ENCODE results near the gene ALLC. TPM values are rescaled to one million over a fixed set of nuclear protein-coding genes. Genes with fewer than 3 reads are reported as not detected.

Gene ALLC
- total and polyA plus RNA-seq, 9 of the 15 experiments (the other 6 are each of a cell fraction or from before 2014, with no cell fraction given): not detected

GRCh38 chr2:3670376-3670775 is 12.4 kb downstream of the ALLC start (continued):
- no peak for TF ChIP-seq ZBTB33 (CRISPR knock-in tag; IDR thresholded peaks at IDR 0.05)

DNA sequence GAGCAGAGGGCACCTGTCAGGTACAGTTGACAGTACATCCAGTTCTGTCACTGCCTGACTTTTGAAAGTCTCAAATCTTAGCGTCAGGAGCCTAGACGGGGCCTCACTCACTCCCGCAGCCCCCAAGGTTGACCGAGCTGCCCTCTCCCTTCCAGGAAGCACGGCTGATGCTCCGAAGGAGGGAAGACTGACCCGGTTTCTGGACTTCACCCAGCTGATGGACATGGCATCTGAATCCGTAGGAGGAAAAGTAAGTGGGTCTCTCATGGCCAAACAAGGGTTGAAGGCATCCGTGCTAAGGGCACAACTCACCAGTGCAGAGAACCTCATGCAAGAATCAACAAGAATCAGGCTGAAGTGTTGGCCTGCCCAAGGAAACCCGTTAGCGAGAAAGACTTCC is 12.9 kb downstream of the ALLC start:
- no TSS peak for BruUV-seq (replicated peaks)
- Histone ChIP-seq H3K27me3 (ENCODE audit: control insufficient read depth in 2 of 2, insufficient read depth in 2 of 2, low read length in 2 of 2) (peaks cover 38 to 62% of the 10 kb centered on the region in 2 experiments), H3K4me1 (replicated peaks in 1 of 2; ENCODE audit: control insufficient read depth in 2 of 2, insufficient read depth in 2 of 2, low read length in 2 of 2) (peaks cover 0 to 3% of the 10 kb centered on the region in 2 experiments; a peak in 1 of 5 replicates), H3K27ac (ENCODE audit: extremely low read depth, low read depth, low read length) (no peak overlapping the region), H3K9me1 (ENCODE audit: control insufficient read depth, insufficient read depth, low read length) (no peaks in the 10 kb centered on the region), H3K9me3 (replicated peaks; ENCODE audit: control insufficient read depth, insufficient read depth, low read depth, low read length) (no peaks in the 10 kb centered on the region), H3K4me3 (no peak overlapping the region), H3K4me2 (ENCODE audit: insufficient read depth, low read length) (no peak overlapping the region), H4K20me1 (replicated peaks; ENCODE audit: control insufficient read depth, insufficient read depth, low read length) (no peaks in the 10 kb centered on the region), H3K79me2 (ENCODE audit: control insufficient read depth, insufficient read depth, low read length) (no peaks in the 10 kb centered on the region), H2AFZ (ENCODE audit: low read depth, low read length) (no peak overlapping the region), H3K9ac (ENCODE audit: insufficient read depth in 1 of 2, low read depth in 2 of 2, low read length in 2 of 2) (no peak overlapping the region), H3K36me3 (ENCODE audit: control insufficient read depth, insufficient read depth, low read length) (no peaks in the 10 kb centered on the region)
- ATAC-seq (no peak), DNase-seq (ENCODE audit: extremely low read depth in 1 of 4, low spot score in 3 of 4) (no peak), FAIRE-seq (no peak)
- POLR2A ChIA-PET: no interaction called here
- TF ChIP-seq HNRNPL (IDR thresholded peaks at IDR 0.05; ENCODE audit: low read depth, low read length) (no peak), THRA (IDR thresholded peaks at IDR 0.05) (no peak), ADNP (tag; IDR thresholded peaks at IDR 0.05) (no peak), HDGF (IDR thresholded peaks at IDR 0.05) (no peak), MCM5 (IDR thresholded peaks at IDR 0.05; ENCODE audit: low read depth) (no peak), RCOR1 (IDR thresholded peaks at IDR 0.05; ENCODE audit: borderline replicate concordance in 1 of 2, low read depth in 2 of 2, low read length in 2 of 2) (no peak), NFXL1 (CRISPR knock-in tag; IDR thresholded peaks at IDR 0.05) (no peak), SREBF1 (IDR thresholded peaks at IDR 0.05; ENCODE audit: borderline replicate concordance, low read depth, low read length) (no peak), NCOA1 (IDR thresholded peaks at IDR 0.05; ENCODE audit: low read depth) (no peak)
- TF ChIP-seq, protein P1, sequence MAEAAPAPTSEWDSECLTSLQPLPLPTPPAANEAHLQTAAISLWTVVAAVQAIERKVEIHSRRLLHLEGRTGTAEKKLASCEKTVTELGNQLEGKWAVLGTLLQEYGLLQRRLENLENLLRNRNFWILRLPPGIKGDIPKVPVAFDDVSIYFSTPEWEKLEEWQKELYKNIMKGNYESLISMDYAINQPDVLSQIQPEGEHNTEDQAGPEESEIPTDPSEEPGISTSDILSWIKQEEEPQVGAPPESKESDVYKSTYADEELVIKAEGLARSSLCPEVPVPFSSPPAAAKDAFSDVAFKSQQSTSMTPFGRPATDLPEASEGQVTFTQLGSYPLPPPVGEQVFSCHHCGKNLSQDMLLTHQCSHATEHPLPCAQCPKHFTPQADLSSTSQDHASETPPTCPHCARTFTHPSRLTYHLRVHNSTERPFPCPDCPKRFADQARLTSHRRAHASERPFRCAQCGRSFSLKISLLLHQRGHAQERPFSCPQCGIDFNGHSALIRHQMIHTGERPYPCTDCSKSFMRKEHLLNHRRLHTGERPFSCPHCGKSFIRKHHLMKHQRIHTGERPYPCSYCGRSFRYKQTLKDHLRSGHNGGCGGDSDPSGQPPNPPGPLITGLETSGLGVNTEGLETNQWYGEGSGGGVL (CRISPR knock-in tag; IDR thresholded peaks at IDR 0.05): no peak
- intact Hi-C loops (cut with micrococcal nuclease) (no loop called here), in situ Hi-C loops (cut with MboI) (loop anchor here (25.0 kb wide), 1 partner anchor 1559 kb away; no protein-coding TSS in a partner anchor)
- CTCF ChIA-PET (ENCODE audit: low intra/inter-chr PET ratio): no interaction called here
- WGBS (ENCODE audit: insufficient coverage, low coverage, missing lambda C conversion rate): 2% methylated on average over 11 of the region's 11 CpGs

Measured in K562 (cell line).